Peyer's patch (tissue), 4 donors: ENCODE results near the gene NDUFB10. TPM values are rescaled to one million over a fixed set of nuclear protein-coding genes. Genes with fewer than 3 reads are reported as not detected.
A peak's percentile ranks its signal among the peaks of the same experiment; 100 is the strongest.

Experiments
- DNase-seq, 3 donors: peaks; one replicate each; pipeline ENCODE4 v3.0.0-alpha.2; 2017 to 2019
- H3K27ac ChIP-seq, 4 donors: fragments of 200-600 bp; sonication (generic); one replicate each; pipeline ENCODE4 v1.5.1; 2016 to 2019
- H3K27me3 ChIP-seq, 2 donors: fragments of 200-600 bp; sonication (generic); one replicate each; pipeline ENCODE4 v1.5.1; 2019
- H3K36me3 ChIP-seq, 3 donors: fragments of 200-600 bp; sonication (generic); one replicate each; pipeline ENCODE4 v1.5.1; 2016 to 2019
- H3K4me1 ChIP-seq, 4 donors: fragments of 200-600 bp; sonication (generic); one replicate each; pipeline ENCODE4 v1.5.1; 2016 to 2019
- H3K4me3 ChIP-seq, 4 donors: fragments of 200-600 bp; sonication (generic); 1 replicate in 3 of 4; 2 replicates in 1 of 4; pipeline ENCODE4 v1.5.1; 2016 to 2019; ENCODE audit warnings: mild to moderate bottlenecking in 1 of 4
- H3K9me3 ChIP-seq, 4 donors: fragments of 200-600 bp; sonication (generic); one replicate each; pipeline ENCODE4 v1.5.1; 2016 to 2019; ENCODE audit warnings: mild to moderate bottlenecking in 1 of 4
- CTCF ChIP-seq, 6 experiments: fragments of 450-650 bp in 4 of 6; fragments of 200-600 bp in 2 of 6; sonication (generic) in 1 of 6; IDR thresholded peaks; one replicate each; pipeline ENCODE4 v1.5.1; 2017 to 2019; ENCODE audit warnings: antibody characterized with exemption in 6 of 6, mild to moderate bottlenecking in 3 of 6, moderate library complexity in 1 of 6
- POLR2A ChIP-seq, 2 donors: fragments of 450-650 bp; IDR thresholded peaks; one replicate each; pipeline ENCODE4 v1.5.1; 2017; ENCODE audit warnings: antibody characterized with exemption in 2 of 2, mild to moderate bottlenecking in 2 of 2, moderate library complexity in 2 of 2
- total RNA-seq, 4 donors: library from RNA; depleted of rRNA; stranded (reverse); fragments of >200 nt; gene quantifications; one replicate each; pipeline ENCODE4 v1.1.0, GENCODE V29; 2016

Gene NDUFB10
- total RNA-seq, 4 donors from 2014 or later = 55.3 to 373 (median 236) TPM

DNA sequence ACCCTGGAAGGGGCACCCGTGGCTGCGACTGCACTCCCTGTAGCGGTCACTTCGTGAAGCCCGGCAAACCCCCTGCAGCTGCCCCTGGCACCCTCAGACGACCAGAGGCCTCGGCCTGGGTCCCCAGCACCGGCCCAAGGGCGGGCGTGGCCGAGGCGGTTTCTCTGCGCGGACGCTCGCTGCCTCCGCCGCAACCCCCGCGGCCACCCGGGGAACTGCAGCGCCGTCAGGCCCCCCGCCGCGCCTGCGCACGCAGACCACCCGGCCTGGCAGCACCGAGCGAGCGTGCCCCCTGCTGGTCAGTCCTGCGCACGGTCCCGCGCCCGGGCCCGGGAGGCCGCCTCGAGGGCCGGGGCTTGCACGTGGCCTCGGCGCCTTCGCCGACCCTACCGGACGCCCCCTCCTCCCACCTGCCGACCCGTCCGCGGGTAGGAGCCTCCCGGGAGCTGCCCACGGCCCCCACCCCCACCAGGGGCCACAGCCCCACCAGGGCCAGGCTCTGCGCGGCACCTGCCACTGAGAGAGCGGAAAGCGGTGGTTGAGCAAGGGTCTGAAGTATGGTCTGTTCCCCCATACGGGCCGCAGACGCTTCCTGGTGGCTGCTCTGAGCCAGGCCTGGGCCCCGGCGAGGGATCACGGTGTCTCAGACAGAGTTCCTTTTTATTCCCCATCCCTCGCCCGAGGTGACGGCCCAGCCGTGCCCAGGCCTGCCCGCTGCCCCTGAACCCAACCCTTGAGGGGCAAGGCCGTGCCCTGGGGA, 29.6 kb upstream of the NDUFB10 start:
- TF ChIP-seq CTCF (IDR thresholded peaks at IDR 0.05) = peak; percentile 99 to 100 (median 100)
- no peak for TF ChIP-seq POLR2A (IDR thresholded peaks at IDR 0.05)
- Histone ChIP-seq H3K4me3 (peak overlapping the region; percentile 60 to 73 (median 69)), H3K36me3 (no peaks in the 10 kb centered on the region), H3K27ac (peak overlapping the region; percentile 65 to 78 (median 70)), H3K9me3 (no peaks in the 10 kb centered on the region), H3K4me1 (peaks cover 0 to 14% (median 5%) of the 10 kb centered on the region in 4 donors), H3K27me3 (no peaks in the 10 kb centered on the region)
- DNase-seq = peak; percentile 87 to 94 (median 93)

GRCh38 chr16:1930338-1930720, 29.0 kb upstream of the NDUFB10 start:
- no peak for TF ChIP-seq CTCF (IDR thresholded peaks at IDR 0.05)
- TF ChIP-seq POLR2A (IDR thresholded peaks at IDR 0.05) = no peak
- no peaks in the 10 kb centered on the region for H3K27me3 ChIP-seq
- DNase-seq = no peak
- H3K4me1 ChIP-seq = peaks cover 0 to 14% (median 5%) of the 10 kb centered on the region in 4 donors
- H3K4me3 ChIP-seq = no peak overlapping the region
- no peaks in the 10 kb centered on the region for H3K9me3 ChIP-seq
- H3K27ac ChIP-seq = no peak overlapping the region
- H3K36me3 ChIP-seq = no peaks in the 10 kb centered on the region

GRCh38 chr16:1932050-1933028, 27.0 kb upstream of the NDUFB10 start:
- no peak overlapping the region for H3K4me3 ChIP-seq
- H3K27ac ChIP-seq = no peak overlapping the region
- peak in 2 of 3 donors; percentile 62 to 67 for DNase-seq
- TF ChIP-seq POLR2A (IDR thresholded peaks at IDR 0.05) = no peak
- peak in 3 of 6 experiments; percentile 47 to 60 (median 51) for TF ChIP-seq CTCF (IDR thresholded peaks at IDR 0.05)
- H3K4me1 ChIP-seq = peaks cover 0 to 14% (median 5%) of the 10 kb centered on the region in 4 donors
- no peaks in the 10 kb centered on the region for H3K36me3 ChIP-seq
- H3K27me3 ChIP-seq = no peaks in the 10 kb centered on the region
- no peaks in the 10 kb centered on the region for H3K9me3 ChIP-seq

GRCh38 chr16:1933097-1933661, 26.2 kb upstream of the NDUFB10 start:
- Histone ChIP-seq H3K9me3 (no peaks in the 10 kb centered on the region), H3K4me3 (no peak overlapping the region), H3K27me3 (no peaks in the 10 kb centered on the region), H3K4me1 (peaks cover 0 to 14% (median 5%) of the 10 kb centered on the region in 4 donors), H3K36me3 (peaks cover 0 to 7% (median 0%) of the 10 kb centered on the region in 3 donors), H3K27ac (no peak overlapping the region)
- TF ChIP-seq POLR2A (IDR thresholded peaks at IDR 0.05) = no peak
- no peak for TF ChIP-seq CTCF (IDR thresholded peaks at IDR 0.05)
- peak in 1 of 3 donors; percentile 47 for DNase-seq

GRCh38 chr16:1936945-1937479, 22.3 kb upstream of the NDUFB10 start:
- H3K27ac ChIP-seq = no peak overlapping the region
- peaks cover 0 to 32% (median 0%) of the 10 kb centered on the region in 3 donors for H3K36me3 ChIP-seq
- no peaks in the 10 kb centered on the region for H3K9me3 ChIP-seq
- H3K4me1 ChIP-seq = peaks cover 4 to 27% (median 10%) of the 10 kb centered on the region in 4 donors
- H3K27me3 ChIP-seq = no peaks in the 10 kb centered on the region
- DNase-seq = no peak
- H3K4me3 ChIP-seq = no peak overlapping the region
- no peak for TF ChIP-seq POLR2A (IDR thresholded peaks at IDR 0.05)
- no peak for TF ChIP-seq CTCF (IDR thresholded peaks at IDR 0.05)
